HepG2 (cell line): ENCODE results near the gene HSF4. TPM values are rescaled to one million over a fixed set of nuclear protein-coding genes. Genes with fewer than 3 reads are reported as not detected.

Source experiments
- AKNA ChIP-seq: sonication (generic); formaldehyde crosslinking; IDR thresholded peaks from 2 replicates; pipeline ENCODE4 v1.4.0; 2020; ENCODE audit warnings: missing genetic modification reagents, borderline replicate concordance
- FOXM1 ChIP-seq: sonication (generic); formaldehyde crosslinking; IDR thresholded peaks from 2 replicates; pipeline ENCODE4 v1.5.0; 2020; ENCODE audit warnings: missing genetic modification reagents
- HBP1 ChIP-seq: IDR thresholded peaks from 2 replicates; pipeline ENCODE4 v1.6.1; 2016; ENCODE audit warnings: low read depth, control low read depth
- KDM6A ChIP-seq: IDR thresholded peaks from 2 replicates; pipeline ENCODE4 v1.6.1; 2016; ENCODE audit warnings: low read depth
- MED13 ChIP-seq: sonication (generic); formaldehyde crosslinking; IDR thresholded peaks from 2 replicates; pipeline ENCODE4 v1.5.0; 2020; ENCODE audit warnings: missing genetic modification reagents
- POLR2G ChIP-seq: fragments of 200-400 bp; formaldehyde crosslinking; IDR thresholded peaks from 2 replicates; pipeline ENCODE4 v1.6.1; 2018; ENCODE audit warnings: mild to moderate bottlenecking, low read depth, low read length, moderate library complexity
- PPARG ChIP-seq: conservative IDR thresholded peaks from 2 replicates; pipeline ENCODE4 v1.6.1; 2016; ENCODE audit warnings: missing biosample characterization, missing genetic modification reagents
- SALL2 ChIP-seq: sonication (generic); formaldehyde crosslinking; IDR thresholded peaks from 2 replicates; pipeline ENCODE4 v1.8.1; 2023; ENCODE audit warnings: mild to moderate bottlenecking, missing genetic modification reagents, inconsistent platforms
- TCF12 ChIP-seq, 2 experiments: fragments of 450-650 bp in 1 of 2; sonication (generic) in 1 of 2; formaldehyde crosslinking in 1 of 2; IDR thresholded peaks; 2 replicates each; pipeline versions ENCODE4 v1.6.1 to v1.8.0; 2017 to 2022; ENCODE audit warnings: antibody characterized with exemption in 1 of 2, mild to moderate bottlenecking in 1 of 2, missing genetic modification reagents in 1 of 2, moderate library complexity in 1 of 2
- USF2 ChIP-seq, 2 experiments: sonication (generic) in 1 of 2; formaldehyde crosslinking in 1 of 2; IDR thresholded peaks; 2 replicates each; pipeline versions ENCODE4 v1.5.1 to v1.6.1; 2011 to 2020; ENCODE audit warnings: borderline replicate concordance in 1 of 2, low read depth in 1 of 2, low read length in 1 of 2, mild to moderate bottlenecking in 1 of 2, missing genetic modification reagents in 1 of 2, moderate library complexity in 1 of 2
- ZBTB43 ChIP-seq: sonication (generic); formaldehyde crosslinking; conservative IDR thresholded peaks from 2 replicates; pipeline ENCODE4 v1.4.0; 2020; ENCODE audit warnings: missing genetic modification reagents
- ZFP91 ChIP-seq: sonication (generic); formaldehyde crosslinking; IDR thresholded peaks from 2 replicates; pipeline ENCODE4 v1.9.0; 2022; ENCODE audit warnings: missing genetic modification reagents, mild to moderate bottlenecking, borderline replicate concordance
- ZFY ChIP-seq: sonication (generic); formaldehyde crosslinking; IDR thresholded peaks from 2 replicates; pipeline ENCODE4 v1.4.0; 2020; ENCODE audit warnings: missing genetic modification reagents
- ZNF136 ChIP-seq: sonication (generic); formaldehyde crosslinking; IDR thresholded peaks from 2 replicates; pipeline ENCODE4 v1.8.1; 2022; ENCODE audit warnings: low read depth, mild to moderate bottlenecking, moderate library complexity, missing genetic modification reagents
- ZNF44 ChIP-seq: sonication (generic); formaldehyde crosslinking; IDR thresholded peaks from 2 replicates; pipeline ENCODE4 v1.5.1; 2020; ENCODE audit warnings: mild to moderate bottlenecking, missing genetic modification reagents
- ZNF775 ChIP-seq: sonication (generic); formaldehyde crosslinking; IDR thresholded peaks from 2 replicates; pipeline ENCODE4 v1.4.0; 2020; ENCODE audit warnings: missing genetic modification reagents, mild to moderate bottlenecking, moderate library complexity, borderline replicate concordance
- polyA plus RNA-seq, 8 experiments: library from polyadenylated mRNA; depleted of rRNA in 3 of 8; stranded (reverse) in 7 of 8; unstranded in 1 of 8; fragments of >200 nt; fragmentation: Illumina TruSeq in 4 of 8; extraction: Trizol in 4 of 8; gene quantifications; 2 replicates each; pipeline versions ENCODE4 v1.2.1 to v1.2.3, GENCODE V29; 2011 to 2016; ENCODE audit warnings: low read depth in 4 of 8, missing spikeins in 1 of 8, mixed read lengths in 1 of 8; ENCODE audit not compliant: insufficient read depth in 1 of 8
- total RNA-seq, 5 experiments: library from RNA; depleted of rRNA; stranded (reverse); fragments of >200 nt; fragmentation: Illumina TruSeq; extraction: Trizol; gene quantifications; 2 replicates each; pipeline ENCODE4 v1.2.3, GENCODE V29; 2016; ENCODE audit warnings: low read depth in 1 of 5

Gene HSF4
- total and polyA plus RNA-seq, 2 of the 13 experiments (the other 11 are each of a cell fraction or from before 2014, with no cell fraction given), result 3.5 to 16.9 TPM

GRCh38 chr16:67150833-67151396 lies 13.6 kb upstream of the HSF4 start, which contains the start of gene B3GNT9 (continued):
- TF ChIP-seq ZBTB43 (0 out of 2 replicates have a peak, but pooled peaks have one; percentile 17), ZNF44 (CRISPR knock-in tag) (0 out of 2 replicates have a peak, but pooled peaks have one; percentile 51), SALL2 (CRISPR knock-in tag) (peak; percentile 63; the same call in 1 of the 2 replicates), ZFY (CRISPR knock-in tag) (peak; percentile 80), MED13 (0 out of 2 replicates have a peak, but pooled peaks have one; percentile 48), PPARG (CRISPR knock-in tag) (no peak), KDM6A (no peak), ZNF775 (no peak), USF2 (IDR thresholded peaks at IDR 0.05; ENCODE audit: low read depth, low read length) (peak; percentile 77; the same call in 1 of the 2 replicates), USF2 (CRISPR knock-in tag; IDR thresholded peaks at IDR 0.05; ENCODE audit: borderline replicate concordance) (peak; percentile 94; the same call in 1 of the 2 replicates), POLR2G (peak; percentile 70; the same call in 1 of the 2 replicates), ZFP91 (CRISPR knock-in tag) (peak; percentile 84; the same call in 1 of the 2 replicates), HBP1 (CRISPR knock-in tag) (no peak), AKNA (CRISPR knock-in tag) (no peak), ZNF136 (CRISPR knock-in tag) (no peak), FOXM1 (CRISPR knock-in tag) (0 out of 2 replicates have a peak, but pooled peaks have one; percentile 49), TCF12 (IDR thresholded peaks at IDR 0.05) (no peak), TCF12 (CRISPR knock-in tag; IDR thresholded peaks at IDR 0.05) (0 out of 2 replicates have a peak, but pooled peaks have one; percentile 8)
